Head of caudate nucleus (tissue), 42 donors: Measurements from ENCODE around the gene RNF148.

Experiments used
- DNase-seq, 42 donors: peaks; one replicate each; pipeline versions ENCODE4 v3.0.0 to v3.0.0-alpha.2; 2020 to 2021; ENCODE audit warnings: mixed read lengths in 7 of 42
- intact Hi-C: fragments of 100-400 bp; cut with DNase I; formaldehyde crosslinking; loops from one replicate; pipeline ENCODE4 v1.15.0; 2022

The RNF148 gene

DNA sequence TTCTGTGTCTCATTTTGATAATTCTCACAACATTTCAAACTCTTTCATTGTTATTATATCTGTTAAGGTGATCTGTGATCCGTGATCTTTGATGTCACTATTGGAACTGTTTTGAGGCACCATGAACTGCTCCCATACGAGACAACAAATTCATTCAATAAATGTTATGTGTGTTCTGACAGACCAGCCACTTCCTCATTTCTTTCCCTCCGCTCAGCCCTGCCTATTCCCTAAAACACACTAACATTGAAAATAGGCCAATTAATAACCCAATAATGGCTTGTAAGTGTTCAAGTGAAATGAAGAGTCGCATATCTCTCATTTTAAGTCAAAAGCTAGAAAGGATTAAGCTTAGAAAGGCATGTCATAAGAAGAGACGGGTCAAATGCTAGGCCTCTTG lies 49.0 kb downstream of the RNF148 start:
- no peak for DNase-seq
- intact Hi-C loops = no loop called here

- DNase-seq = no peak
- intact Hi-C loops = no loop called here
Measured at GRCh38 chr7:122652876-122653275, 49.8 kb downstream of the RNF148 start.
